GM18909 (cell line): ENCODE measurements around the gene MRPL23.

ENCODE experiments used
- ATAC-seq: cut with Tn5 transposase; IDR thresholded peaks from one replicate; pipeline ENCODE4 v1.9.1; 2021; ENCODE audit warnings: mild to moderate bottlenecking; ENCODE audit not compliant: unreplicated experiment, poor library complexity

The MRPL23 gene

GRCh38 chr11:1949922-1950321 lies 2.8 kb downstream of the MRPL23 start:
- no peak for ATAC-seq

DNA sequence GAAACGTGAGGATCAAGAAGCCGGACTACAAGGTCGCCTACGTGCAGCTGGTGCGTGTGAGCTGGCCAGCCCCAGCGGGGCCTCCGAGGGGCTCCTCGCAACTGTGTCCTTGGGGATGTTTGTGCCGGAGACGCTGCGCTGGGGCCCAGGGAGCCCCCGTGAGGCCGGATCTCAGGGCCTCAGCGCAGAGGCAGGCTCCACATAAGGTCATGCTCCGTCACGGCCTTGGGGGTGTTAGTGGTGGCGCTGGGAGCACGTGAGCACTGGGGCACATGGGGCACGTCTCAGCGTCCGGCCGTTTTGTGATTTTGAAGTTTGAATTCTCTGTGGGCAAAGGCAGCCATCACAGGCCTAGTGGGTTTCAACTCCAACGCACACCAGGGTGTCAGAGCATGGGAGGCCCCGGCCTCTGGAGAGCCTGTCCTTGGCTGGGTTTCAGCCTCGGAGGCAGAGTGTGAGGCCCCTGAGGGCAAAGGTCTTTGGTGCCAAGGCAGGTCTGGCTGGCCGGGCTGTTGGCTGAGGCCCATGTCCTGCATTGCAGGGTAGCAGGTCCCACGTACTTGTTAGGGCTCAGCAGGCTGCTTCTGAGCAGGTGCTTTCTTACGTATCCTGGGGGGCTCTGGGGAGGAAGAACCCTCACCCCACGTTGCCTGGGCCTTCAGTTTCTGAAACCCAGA lies 5.8 kb downstream of the MRPL23 start:
- ATAC-seq = no peak

- ATAC-seq = no peak
Measured at GRCh38 chr11:1953489-1954266, 6.5 kb downstream of the MRPL23 start.

- no peak for ATAC-seq
Measured at GRCh38 chr11:1958367-1958766, 11.2 kb downstream of the MRPL23 start.

GRCh38 chr11:1959786-1960185 lies 12.7 kb downstream of the MRPL23 start:
- ATAC-seq = no peak

DNA sequence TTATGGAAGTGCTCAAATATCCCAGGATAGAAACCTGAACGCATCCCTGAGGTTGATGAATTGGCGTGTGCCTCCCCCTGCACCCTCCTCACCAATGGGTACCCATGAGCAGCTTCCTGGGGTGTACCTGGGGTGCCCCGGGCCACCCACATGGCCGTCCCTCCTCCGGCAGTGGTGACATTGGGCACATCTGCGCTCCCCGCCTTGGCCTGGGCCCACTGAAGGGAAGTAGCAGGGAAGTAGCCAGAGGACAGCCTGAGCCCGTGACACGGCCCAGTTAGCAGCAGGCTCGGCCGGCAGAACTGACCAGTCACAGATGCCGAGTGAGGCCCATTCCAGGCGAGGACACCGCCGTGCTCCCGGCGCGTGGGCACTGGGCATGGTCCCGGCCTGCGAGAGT lies 16.7 kb downstream of the MRPL23 start:
- ATAC-seq = no peak

GRCh38 chr11:1964348-1964747 lies 17.2 kb downstream of the MRPL23 start:
- no peak for ATAC-seq

DNA sequence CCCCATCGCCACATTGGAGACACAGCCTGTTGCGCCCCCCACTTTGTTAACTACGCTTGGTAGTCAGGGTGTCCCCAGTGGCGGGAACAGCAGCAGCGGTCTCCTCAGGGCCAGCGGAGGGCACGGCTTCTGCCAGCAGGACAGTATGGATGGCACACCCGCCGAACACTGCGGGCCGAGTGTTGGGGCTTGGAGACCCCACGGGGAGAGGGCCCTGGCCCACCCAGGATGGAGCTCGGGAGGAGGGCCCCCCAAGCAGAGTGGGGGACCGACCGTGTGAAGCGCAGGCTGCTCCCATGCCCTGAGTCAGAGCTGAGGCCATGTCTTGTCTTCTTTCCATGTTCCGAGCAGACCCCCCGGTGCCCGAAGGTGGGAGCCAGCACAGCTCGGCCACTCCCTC lies 17.8 kb downstream of the MRPL23 start:
- no peak for ATAC-seq

DNA sequence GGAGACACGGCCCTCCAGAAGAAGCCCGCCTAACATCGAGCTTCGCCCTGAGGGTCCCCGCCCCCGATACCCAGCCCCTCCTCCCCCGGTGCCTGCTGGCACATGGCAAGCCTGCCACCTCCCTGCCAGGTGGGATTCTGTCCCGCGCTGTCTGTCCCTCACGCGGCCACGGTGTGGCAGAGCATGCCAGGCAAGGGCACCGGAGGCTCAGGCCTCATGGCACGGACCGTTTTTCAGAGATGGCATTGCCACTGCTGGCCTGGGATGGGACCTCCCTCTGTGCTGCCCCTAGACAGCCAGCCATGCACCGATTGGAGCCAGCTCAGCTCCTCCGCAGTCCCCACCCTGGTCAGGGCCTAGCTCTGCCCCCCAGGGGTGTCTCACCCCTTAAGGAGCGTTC lies 19.4 kb downstream of the MRPL23 start:
- no peak for ATAC-seq

- no peak for ATAC-seq
Measured at GRCh38 chr11:1967641-1968225, 20.6 kb downstream of the MRPL23 start.

GRCh38 chr11:1968454-1969002 lies 21.4 kb downstream of the MRPL23 start:
- ATAC-seq = no peak

GRCh38 chr11:1969035-1969434 lies 21.9 kb downstream of the MRPL23 start:
- no peak for ATAC-seq

- ATAC-seq = no peak
Measured at GRCh38 chr11:1969776-1970175, 22.6 kb downstream of the MRPL23 start.

GRCh38 chr11:1970956-1971355 lies 23.8 kb downstream of the MRPL23 start:
- ATAC-seq = no peak

DNA sequence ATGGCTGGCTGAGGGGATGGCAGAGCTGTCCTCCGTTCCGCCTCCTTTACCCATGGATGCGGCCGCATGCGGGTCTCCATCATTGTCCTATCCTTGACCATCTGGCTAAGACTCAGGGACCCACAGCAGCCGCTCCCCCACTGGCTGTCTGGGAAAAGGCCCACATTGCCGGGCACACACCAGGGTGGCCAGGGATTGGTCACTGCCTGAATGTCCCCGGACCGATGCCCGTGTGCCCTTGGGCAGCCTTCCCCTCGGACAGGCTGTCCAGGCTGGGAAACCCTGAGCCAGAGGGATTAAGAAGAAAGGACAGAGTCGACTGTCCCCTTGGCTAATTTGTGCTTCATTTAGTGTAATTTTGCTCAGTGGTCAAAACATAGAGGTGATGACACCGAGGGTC lies 28.1 kb downstream of the MRPL23 start:
- ATAC-seq = no peak

DNA sequence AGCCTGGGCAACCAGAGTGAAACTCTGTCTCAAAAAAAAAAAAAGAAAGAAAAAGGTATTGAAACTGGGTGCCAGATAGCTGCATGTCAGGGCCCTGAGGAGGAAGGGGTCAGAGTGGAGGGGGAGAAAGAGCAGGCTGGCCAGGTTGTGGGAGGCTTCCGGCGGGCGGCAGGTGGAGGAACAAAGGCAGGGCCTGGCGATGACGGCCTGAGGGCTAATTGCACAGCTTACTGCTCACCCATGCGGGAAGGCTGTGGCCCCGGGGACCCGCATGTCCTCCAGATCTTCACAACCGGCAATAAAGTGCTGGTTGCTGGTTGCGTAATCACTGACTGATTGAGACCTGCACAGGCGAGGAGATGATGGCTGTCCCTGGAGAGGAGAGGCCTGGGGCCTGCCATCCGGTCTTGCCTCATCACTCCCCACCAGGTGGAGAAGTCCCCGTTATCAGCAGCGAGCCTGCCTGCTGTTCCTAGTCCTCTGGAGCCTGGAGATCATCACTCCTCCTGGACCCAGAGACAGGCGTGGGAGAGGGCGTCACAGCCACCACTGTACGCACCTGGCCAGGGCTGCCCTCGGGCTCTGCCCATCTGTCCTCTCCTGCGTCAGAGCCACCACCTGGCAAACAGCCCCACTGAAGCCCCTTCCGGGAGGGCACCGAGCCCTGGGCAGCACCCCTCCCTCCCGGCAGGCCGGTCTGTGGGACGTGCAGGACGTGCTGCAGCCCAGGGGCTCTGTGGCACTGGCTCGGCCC lies 31.8 kb downstream of the MRPL23 start:
- no peak for ATAC-seq

GRCh38 chr11:1979607-1980006 lies 32.5 kb downstream of the MRPL23 start:
- no peak for ATAC-seq

DNA sequence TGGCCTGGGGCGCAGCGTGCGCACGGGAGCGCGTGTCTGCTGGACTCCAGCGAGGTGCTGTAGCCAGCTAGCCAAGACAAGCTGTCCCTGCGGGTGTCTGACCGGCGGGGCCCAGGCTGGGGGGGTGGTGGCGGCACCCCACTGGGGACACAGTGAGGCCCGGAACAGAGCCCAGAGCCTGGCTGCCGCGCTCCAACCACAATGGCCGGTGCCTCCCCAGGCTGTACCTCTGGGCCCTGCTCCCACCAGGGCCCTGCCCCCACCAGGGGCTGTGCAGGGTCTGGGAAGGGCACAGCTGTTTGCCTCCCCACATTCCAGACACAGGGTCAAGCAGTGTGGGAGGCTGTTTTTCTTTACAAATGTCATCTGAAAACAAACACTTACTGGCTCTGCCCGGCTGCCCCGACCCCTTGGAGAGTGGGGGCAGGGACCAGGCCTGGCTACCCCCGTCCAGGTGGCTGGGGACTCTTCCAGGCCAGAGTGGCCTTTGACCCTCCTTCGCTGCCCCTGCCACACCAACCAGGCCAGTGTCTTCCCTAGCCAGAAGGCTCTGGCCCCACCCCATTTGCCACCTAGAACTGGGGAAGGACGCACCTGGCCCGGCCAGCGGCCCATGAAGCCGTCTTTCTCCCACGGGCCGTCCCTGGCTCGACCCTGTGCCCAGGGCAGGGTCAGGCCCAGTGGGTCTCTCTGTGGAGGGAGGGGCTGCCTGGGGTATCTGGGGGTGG lies 35.9 kb downstream of the MRPL23 start:
- ATAC-seq = no peak

- ATAC-seq = no peak
Measured at GRCh38 chr11:1983601-1983961, 36.4 kb downstream of the MRPL23 start.

DNA sequence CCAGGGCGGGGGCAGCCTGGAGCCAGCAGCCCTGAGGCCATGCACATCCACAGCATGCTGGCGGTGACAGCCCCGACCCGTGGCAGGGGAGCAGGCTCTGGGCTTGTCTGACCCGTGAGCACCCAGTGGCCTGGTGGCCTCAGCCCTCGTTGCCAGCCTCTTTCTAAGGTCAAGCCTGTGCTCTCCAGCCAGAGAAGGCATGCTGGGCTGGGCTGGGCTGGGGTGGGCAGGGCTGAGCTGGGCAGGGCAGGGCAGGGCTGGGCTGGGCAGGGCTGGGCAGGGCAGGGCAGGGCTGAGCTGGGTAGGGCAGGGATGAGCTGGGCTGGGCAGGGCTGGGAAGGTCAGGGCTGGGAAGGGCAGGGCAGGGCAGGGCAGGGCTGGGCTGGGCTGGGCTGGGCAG lies 39.9 kb downstream of the MRPL23 start:
- no peak for ATAC-seq
